T follicular helper cell (primary cell): Measurements from ENCODE around the gene PANK4.
A peak's percentile ranks its signal among the peaks of the same experiment; 100 is the strongest.

ENCODE experiments used
- DNase-seq: peaks from one replicate; pipeline ENCODE4 v3.0.0-alpha.2; 2020; ENCODE audit warnings: low read depth

Gene PANK4

GRCh38 chr1:2476061-2476999, 50.1 kb downstream of the PANK4 start, which contains the start of gene PLCH2:
Gene PLCH2, plus strand, starts transcription at chr1:2476289. Its CDS starts 300 bp downstream, at chr1:2476589.
- no peak for DNase-seq

GRCh38 chr1:2475571-2475970, 50.8 kb downstream of the PANK4 start:
- DNase-seq: no peak

GRCh38 chr1:2474933-2475371, 51.4 kb downstream of the PANK4 start:
- DNase-seq: no peak

GRCh38 chr1:2474104-2474844, 52.1 kb downstream of the PANK4 start:
- no peak for DNase-seq

- no peak for DNase-seq
Observed at GRCh38 chr1:2473198-2473597, 53.2 kb downstream of the PANK4 start.

- DNase-seq: no peak
Observed at GRCh38 chr1:2472561-2473177, 53.7 kb downstream of the PANK4 start.

- DNase-seq: no peak
Observed at GRCh38 chr1:2472109-2472508, 54.3 kb downstream of the PANK4 start.

GRCh38 chr1:2471587-2472001, 54.8 kb downstream of the PANK4 start:
- DNase-seq: no peak

- DNase-seq: no peak
Observed at GRCh38 chr1:2471159-2471471, 55.3 kb downstream of the PANK4 start.

GRCh38 chr1:2470290-2471158, 55.9 kb downstream of the PANK4 start:
- DNase-seq: no peak

GRCh38 chr1:2469103-2469940, 57.1 kb downstream of the PANK4 start:
- DNase-seq: no peak

GRCh38 chr1:2468540-2468939, 57.9 kb downstream of the PANK4 start:
- DNase-seq: no peak

- DNase-seq: peak; percentile 25
Observed at GRCh38 chr1:2468041-2468472, 58.3 kb downstream of the PANK4 start.

GRCh38 chr1:2466958-2467554, 59.3 kb downstream of the PANK4 start:
- DNase-seq: peak; percentile 3

- DNase-seq: no peak
Observed at GRCh38 chr1:2466270-2466665, 60.1 kb downstream of the PANK4 start.

GRCh38 chr1:2465371-2466269, 60.8 kb downstream of the PANK4 start:
- DNase-seq: no peak

- no peak for DNase-seq
Observed at GRCh38 chr1:2463396-2463795, 63.0 kb downstream of the PANK4 start.

GRCh38 chr1:2462819-2463218, 63.6 kb downstream of the PANK4 start:
- no peak for DNase-seq
